DMS79 (cell line): ENCODE data around the gene PPM1L.
"Not testable (repeated sequence)": the region's sequence is repeated elsewhere in the genome, so short reads cannot be mapped to it uniquely, and the experiment has no call there.

ENCODE experiments used
- DNase-seq: peaks from one replicate; lab custom pipeline; 2025; lab: John Stamatoyannopoulos, UW

The PPM1L gene

GRCh38 chr3:160931474-160931873 lies 175.4 kb downstream of the PPM1L start:
- no peak for DNase-seq

- peak; percentile 30 for DNase-seq
These were observed 179.5 kb downstream of the PPM1L start for GRCh38 chr3:160935413-160936095.

- no peak for DNase-seq
These were observed 186.0 kb downstream of the PPM1L start for GRCh38 chr3:160941885-160942494.

- no peak for DNase-seq
These were observed 188.0 kb downstream of the PPM1L start for GRCh38 chr3:160943996-160944395.

GRCh38 chr3:160945336-160945735 lies 189.3 kb downstream of the PPM1L start:
- no peak for DNase-seq

GRCh38 chr3:160948273-160948672 lies 192.2 kb downstream of the PPM1L start:
- no peak for DNase-seq

GRCh38 chr3:160949460-160949859 lies 193.4 kb downstream of the PPM1L start:
- no peak for DNase-seq

GRCh38 chr3:160950542-160950941 lies 194.5 kb downstream of the PPM1L start:
- no peak for DNase-seq

- no peak for DNase-seq
These were observed 194.9 kb downstream of the PPM1L start for GRCh38 chr3:160950954-160951353.

DNA sequence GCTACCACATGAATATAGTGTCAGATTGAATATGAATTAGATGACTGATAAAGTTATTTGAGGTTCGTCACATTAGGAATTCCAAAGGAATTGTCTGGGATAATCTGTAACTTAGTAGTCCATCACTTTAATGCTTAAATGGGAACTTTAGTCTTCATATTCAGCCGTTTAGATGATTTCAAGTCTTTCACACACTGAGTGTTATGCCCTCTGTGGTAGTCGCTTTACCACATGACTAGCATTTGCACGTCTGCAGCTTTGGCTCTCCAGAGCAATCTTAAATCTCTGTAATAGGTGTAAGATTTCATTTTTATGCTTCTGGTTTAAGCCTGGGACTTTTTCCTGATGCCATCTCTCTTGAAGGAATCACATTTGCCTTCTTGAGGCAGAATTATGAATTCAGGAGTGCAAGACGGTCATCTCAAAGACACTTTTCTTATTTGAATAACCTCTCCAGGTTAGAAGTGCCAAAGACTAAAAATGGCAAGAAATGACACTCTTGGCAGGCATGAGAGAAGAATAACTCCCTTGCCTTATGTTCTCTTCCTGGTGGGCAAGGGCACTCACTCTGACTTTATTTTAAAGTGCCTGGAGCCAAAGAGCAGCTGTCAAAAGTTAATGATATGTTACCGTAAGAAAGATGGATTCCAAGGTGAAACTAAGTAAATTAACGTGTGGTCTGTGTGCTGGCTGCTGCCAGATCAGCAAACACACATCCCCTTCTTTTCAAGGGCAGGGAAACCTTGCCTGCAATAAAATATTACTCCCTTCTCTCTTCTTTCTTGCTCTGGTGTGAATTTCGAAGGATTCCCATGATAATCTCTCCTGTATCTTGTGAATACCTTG lies 195.8 kb downstream of the PPM1L start:
- peak; percentile 79 for DNase-seq

DNA sequence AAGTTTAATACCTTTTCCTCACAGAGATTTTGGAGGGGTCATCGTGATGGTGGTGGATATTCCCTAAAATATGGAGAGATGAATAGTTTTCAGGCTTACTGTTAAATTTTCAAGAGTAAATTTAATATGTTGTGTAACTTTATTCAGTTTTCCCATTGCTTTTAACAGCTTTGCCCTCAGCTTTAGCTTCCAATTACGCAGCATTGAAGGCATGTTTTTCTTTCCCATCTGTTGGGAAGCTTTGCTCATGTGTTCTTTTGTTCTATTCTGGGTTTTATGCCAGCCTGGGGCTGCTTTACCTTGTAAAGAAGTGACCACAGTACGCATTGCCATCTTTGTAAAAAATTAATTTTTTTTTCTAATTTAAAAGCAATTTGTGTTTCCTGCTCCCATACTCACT lies 197.7 kb downstream of the PPM1L start:
- no peak for DNase-seq

DNA sequence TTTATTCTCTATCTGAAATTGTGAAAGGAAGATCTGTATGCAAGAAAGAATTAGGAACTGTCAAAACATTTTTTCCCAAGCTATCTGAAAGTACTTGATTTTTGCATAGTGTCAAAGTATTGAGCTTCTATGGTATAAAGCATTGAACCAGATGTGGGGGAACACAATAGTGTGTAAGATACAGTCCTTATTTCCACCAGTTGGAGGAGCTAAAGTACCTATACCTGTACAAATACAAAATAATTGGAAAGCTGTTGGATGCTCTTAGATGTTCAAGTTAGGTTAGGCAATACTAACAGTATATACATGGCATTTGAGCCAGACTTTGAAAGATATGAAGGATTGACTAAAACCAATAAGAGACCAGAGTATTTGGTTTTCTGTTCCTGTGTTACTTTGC lies 200.8 kb downstream of the PPM1L start:
- no peak for DNase-seq

DNA sequence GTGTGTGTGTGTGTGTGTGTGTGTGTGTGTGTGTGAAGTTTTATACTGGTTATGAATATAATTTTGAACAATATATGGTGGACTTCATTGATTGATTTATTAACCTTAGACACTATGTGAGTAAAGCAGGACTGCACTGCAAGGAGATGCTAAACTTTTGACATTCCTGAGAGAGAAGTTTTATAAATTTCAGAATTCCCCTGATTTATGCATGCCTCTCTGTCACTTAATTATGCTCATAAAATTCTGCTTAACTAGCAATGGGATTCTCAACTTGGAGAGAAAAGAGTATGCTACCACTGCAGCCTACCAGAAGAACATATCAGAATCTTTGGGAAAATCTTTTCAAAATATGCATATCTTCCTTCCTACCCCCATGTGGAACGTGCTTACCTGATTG lies 204.5 kb downstream of the PPM1L start:
- no peak for DNase-seq

DNA sequence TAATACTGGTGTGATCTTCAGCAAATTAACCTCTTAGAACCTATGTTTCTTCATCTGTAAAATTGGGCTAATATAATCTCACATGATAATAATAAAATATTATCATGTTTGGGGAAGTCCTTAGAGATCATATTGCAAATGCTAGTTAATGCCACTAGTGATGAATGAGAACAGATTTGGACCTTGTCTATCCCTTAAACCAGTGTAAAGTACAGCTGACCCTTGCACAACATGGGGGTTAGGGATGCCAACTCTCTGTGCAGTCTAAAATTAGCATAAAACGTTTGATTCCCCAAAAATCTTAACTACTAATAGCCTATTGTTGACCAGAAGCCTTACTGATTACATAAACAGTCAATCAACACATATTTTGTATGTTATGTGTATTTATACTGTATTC lies 207.9 kb downstream of the PPM1L start:
- DNase-seq: no peak

GRCh38 chr3:160968761-160969160 lies 212.7 kb downstream of the PPM1L start:
- DNase-seq: no peak

- no peak for DNase-seq
These were observed 217.2 kb downstream of the PPM1L start for GRCh38 chr3:160973067-160973809.

DNA sequence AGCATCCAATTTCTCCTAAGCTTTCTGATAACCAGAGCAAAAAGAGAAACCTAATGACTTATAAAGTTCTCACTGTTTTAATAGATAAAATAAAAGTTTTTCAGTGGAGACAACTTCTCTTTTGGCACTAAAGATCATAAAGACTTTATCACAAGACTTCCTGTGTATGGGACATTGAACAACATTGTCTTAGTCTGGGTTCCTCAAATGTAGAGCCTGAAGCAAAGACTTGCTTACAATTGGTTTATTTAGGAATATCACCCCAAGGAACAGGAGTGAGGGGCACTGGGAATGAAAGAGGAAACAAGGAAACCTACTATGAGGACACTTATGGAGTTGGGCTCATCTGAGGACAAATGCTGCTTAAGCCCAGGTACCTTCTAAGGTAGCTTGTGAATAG lies 221.7 kb downstream of the PPM1L start:
- no peak for DNase-seq

GRCh38 chr3:160980740-160981139 lies 224.7 kb downstream of the PPM1L start:
- no peak for DNase-seq

GRCh38 chr3:160981217-160981938 lies 225.3 kb downstream of the PPM1L start:
- no peak for DNase-seq

- no peak for DNase-seq
These were observed 226.5 kb downstream of the PPM1L start for GRCh38 chr3:160982491-160982890.

GRCh38 chr3:160983900-160984299 lies 227.9 kb downstream of the PPM1L start:
- not testable (repeated sequence) for DNase-seq

DNA sequence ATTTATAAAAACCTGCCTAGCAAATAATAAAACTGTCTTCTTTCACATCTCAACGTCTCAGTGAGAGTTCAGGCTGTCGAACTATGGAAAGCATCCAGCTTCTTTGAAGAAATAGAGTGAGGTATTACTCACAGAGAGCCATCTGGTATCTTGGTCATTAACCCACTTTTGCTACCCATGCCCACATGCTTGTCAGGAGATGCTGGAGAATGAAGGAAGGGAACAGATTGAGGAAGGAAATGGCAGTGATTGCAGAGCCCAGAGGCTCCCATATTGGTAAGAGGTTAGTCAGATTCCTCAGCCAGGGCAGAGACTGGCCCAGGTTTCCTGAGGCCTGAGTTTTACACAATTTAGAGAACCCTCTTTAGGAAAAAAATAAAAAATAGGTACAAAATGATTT lies 230.0 kb downstream of the PPM1L start:
- no peak for DNase-seq
